ENCODE results near the gene PPP2R2D. TPM values are rescaled to one million over a fixed set of nuclear protein-coding genes. Genes with fewer than 3 reads are reported as not detected.

Gene PPP2R2D
- total RNA-seq, 1 experiment from 2014 or later, result 41.0 TPM

- intact Hi-C loops (cut with micrococcal nuclease; ENCODE audit: unreplicated experiment) (no loop called here), in situ Hi-C loops (cut with HindIII; ENCODE audit: low pct_unique_long_range_greater_than_20kb, low sequenced_read_pairs) (no loop called here)
- ATAC-seq (no peak), DNase-seq (ENCODE audit: low read depth, low spot score) (no peak)
- Histone ChIP-seq H3K4me1 (ENCODE audit: control insufficient read depth, insufficient read depth, low read length) (peaks cover 22% of the 10 kb centered on the region), H3K4me3 (ENCODE audit: low read depth in 2 of 2, low read length in 2 of 2) (peak overlapping the region; percentile 79 to 98), H3K36me3 (ENCODE audit: control insufficient read depth, insufficient read depth, low read length) (no peaks in the 10 kb centered on the region), H3K27ac (ENCODE audit: low read length) (peak overlapping the region; percentile 80), H3K9me3 (ENCODE audit: control insufficient read depth, insufficient read depth, low read depth, low read length) (no peaks in the 10 kb centered on the region), H3K27me3 (ENCODE audit: control insufficient read depth, insufficient read depth, low read length) (no peaks in the 10 kb centered on the region)
- no peak for TF ChIP-seq REST (IDR thresholded peaks at IDR 0.05; ENCODE audit: insufficient read depth in 1 of 2, low read depth in 2 of 2, low read length in 1 of 2)
- TF ChIP-seq SIN3A (IDR thresholded peaks at IDR 0.05; ENCODE audit: borderline replicate concordance, insufficient read depth, low read depth, low read length), result no peak
- no peak for TF ChIP-seq CTCF (IDR thresholded peaks at IDR 0.05)
- no peak for TF ChIP-seq POLR2AphosphoS5 (IDR thresholded peaks at IDR 0.05; ENCODE audit: low read depth, low read length)
- ChIA-PET CTCF (interaction anchor here (1.0 kb wide), 1 partner anchor 42 kb away, joined by 3 read pairs; no protein-coding TSS in a partner anchor), POLR2A (interaction anchor here (0.6 kb wide), 2 partner anchors 58 to 606 kb away, joined by 3 to 4 read pairs; no protein-coding TSS in a partner anchor)
- BruUV-seq (replicated peaks), result TSS peak; percentile 77
These were observed 80.1 kb downstream of the PPP2R2D start for GRCh38 chr10:131980761-131981428.

- Histone ChIP-seq H3K9me3 (ENCODE audit: control insufficient read depth, insufficient read depth, low read depth, low read length) (no peaks in the 10 kb centered on the region), H3K27me3 (ENCODE audit: control insufficient read depth, insufficient read depth, low read length) (no peaks in the 10 kb centered on the region), H3K4me3 (ENCODE audit: low read depth in 2 of 2, low read length in 2 of 2) (peak within 1 kb of the TSS; percentile 79 to 98), H3K4me1 (ENCODE audit: control insufficient read depth, insufficient read depth, low read length) (peaks cover 22% of the 10 kb centered on the region), H3K36me3 (ENCODE audit: control insufficient read depth, insufficient read depth, low read length) (no peaks in the 10 kb centered on the region), H3K27ac (ENCODE audit: low read length) (peak within 1 kb of the TSS; percentile 80)
- no TSS peak for BruUV-seq (replicated peaks)
- DNase-seq (ENCODE audit: low read depth, low spot score) (no peak), ATAC-seq (peak; percentile 94)
- POLR2A ChIA-PET, result no interaction called here
- in situ Hi-C loops (cut with HindIII; ENCODE audit: low pct_unique_long_range_greater_than_20kb, low sequenced_read_pairs) (no loop called here), intact Hi-C loops (cut with micrococcal nuclease; ENCODE audit: unreplicated experiment) (no loop called here)
- CTCF ChIA-PET, result interaction anchor here (1.0 kb wide), 1 partner anchor 41 kb away, joined by 3 read pairs; no protein-coding TSS in a partner anchor
- TF ChIP-seq REST (IDR thresholded peaks at IDR 0.05; ENCODE audit: insufficient read depth in 1 of 2, low read depth in 2 of 2, low read length in 1 of 2) (0 out of 4 replicates have a peak, but pooled peaks of 1 of the 2 experiments have one; percentile 54), POLR2AphosphoS5 (IDR thresholded peaks at IDR 0.05; ENCODE audit: low read depth, low read length) (peak; percentile 61; the same call in 1 of the 2 replicates), CTCF (IDR thresholded peaks at IDR 0.05) (no peak), TCF7L2 (IDR thresholded peaks at IDR 0.05; ENCODE audit: low read depth, low read length) (no peak), SIN3A (IDR thresholded peaks at IDR 0.05; ENCODE audit: borderline replicate concordance, insufficient read depth, low read depth, low read length) (no peak; the same call in 1 of the 2 replicates)
These were observed 80.8 kb downstream of the PPP2R2D start, which contains the start of gene BNIP3 for GRCh38 chr10:131981429-131982184. TSS of gene BNIP3 (minus strand) at chr10:131981923. CDS start at chr10:131981806, 117 bp downstream.
